Cerebellar nuclear complex (tissue), 1 donor: Measurements from ENCODE around the gene FLT3.
"Not testable (repeated sequence)": the region's sequence is repeated elsewhere in the genome, so short reads cannot be mapped to it uniquely, and the experiment has no call there.

Experiments
- DNase-seq, 2 experiments: peaks; one replicate each; lab custom pipeline; 2025; lab: John Stamatoyannopoulos, UW

Gene FLT3

DNA sequence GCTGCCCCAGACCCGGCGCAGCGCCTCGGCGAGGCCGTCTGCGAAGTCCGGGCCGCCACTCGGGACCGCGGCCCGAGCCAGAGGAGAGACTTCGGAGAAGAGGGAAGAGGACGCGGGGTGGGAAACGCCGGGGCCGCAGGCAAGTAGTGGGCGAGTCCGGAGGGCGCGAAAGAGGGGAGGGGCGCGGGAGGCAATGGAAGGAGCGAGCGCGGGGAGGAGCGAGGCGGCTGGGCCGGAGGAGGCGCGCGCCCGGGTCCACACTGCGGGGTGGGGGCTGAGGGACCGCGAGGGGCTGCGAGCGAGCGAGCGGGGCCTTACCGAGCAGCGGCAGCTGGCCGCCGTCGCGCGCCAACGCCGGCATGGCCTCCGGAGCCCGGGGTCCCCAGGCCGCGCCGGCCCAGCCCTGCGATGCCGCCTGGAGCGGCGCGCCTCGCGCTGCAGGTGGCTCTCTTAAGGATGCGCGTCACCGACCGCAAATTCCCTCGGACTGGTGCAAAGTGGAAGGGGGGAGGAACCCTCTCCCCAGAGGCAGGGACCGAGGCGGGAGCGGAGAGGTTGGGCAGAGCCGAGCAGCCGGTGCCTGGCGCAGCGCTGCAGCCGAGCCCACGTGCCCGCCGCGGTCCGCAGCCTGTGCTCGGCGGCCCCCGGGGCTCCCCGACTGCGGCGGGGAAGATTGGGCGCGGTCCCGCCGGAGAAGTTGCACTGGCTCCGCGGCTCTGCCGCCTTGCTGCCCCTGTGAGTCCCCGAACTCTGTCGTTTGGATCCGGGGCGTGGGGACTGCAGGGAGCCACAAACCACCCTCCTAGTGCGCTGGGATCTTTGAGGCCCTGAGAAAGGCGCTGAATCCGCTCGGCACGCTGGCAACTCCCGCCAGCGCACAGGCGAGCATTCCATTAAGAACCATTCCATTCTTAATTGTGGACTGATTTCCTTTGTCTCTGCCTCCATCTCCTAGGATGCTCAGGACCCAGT is at the start of gene FLT3:
TSS of gene FLT3 (minus strand) at position 427 of the 972 bp plus-strand sequence. CDS start at position 361, 66 bp downstream.
- no peak for DNase-seq

DNA sequence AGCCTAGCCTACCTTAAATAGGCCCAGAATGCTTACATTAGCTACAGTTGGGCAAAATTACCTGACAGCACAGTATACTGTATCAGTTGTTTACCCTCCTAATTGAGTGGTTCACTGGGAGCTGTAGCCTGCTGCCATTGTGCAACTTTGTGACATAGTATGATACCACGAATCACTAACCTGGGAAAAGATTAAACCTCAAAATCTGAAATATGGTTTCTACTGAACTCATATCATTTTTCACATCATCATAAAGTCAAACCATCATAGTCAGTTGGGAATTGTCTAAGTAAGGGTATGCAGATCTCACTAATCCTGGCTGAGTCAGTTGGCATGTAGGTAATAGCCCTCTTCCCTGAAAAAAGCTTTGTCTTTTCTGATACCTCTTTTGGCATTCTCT is 47.1 kb upstream of the FLT3 start:
- no peak for DNase-seq

DNA sequence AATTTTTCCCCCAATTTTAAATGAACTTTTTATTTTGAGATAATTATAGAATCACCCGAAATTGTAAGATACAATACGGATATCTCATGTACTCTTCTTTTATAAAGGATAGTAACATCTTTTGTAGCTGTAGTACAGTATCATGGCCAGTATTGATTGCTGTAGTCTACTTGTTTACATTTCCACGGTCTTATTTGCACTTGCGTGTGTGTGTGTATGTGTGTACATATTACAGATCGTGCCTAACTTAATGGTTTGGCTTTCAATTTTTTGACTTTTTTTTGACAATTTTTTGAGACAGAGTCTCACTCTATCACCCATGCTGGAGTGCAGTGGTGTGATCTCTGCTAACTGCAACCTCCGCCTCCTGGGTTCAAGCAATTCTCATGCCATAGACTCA is 44.7 kb upstream of the FLT3 start:
- no peak for DNase-seq

DNA sequence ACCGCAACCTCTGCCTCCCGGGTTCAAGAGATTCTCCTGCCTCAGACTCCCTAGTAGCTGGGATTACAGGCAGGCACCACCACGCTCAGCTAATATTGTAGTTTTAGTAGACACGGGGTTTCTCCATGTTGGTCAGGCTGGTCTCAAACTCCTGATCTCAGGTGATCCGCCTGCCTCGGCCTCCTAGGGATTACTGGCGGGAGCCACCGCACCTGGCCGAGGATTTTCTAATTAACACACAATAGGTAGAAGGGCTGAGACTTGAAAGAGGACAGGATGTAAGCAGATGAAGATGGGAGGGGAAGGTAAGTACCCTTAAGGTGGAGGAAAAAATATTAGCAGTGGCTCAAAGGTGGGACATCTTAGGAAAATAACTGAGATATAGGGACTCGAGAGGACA is 41.2 kb upstream of the FLT3 start:
- DNase-seq: not testable (repeated sequence)

DNA sequence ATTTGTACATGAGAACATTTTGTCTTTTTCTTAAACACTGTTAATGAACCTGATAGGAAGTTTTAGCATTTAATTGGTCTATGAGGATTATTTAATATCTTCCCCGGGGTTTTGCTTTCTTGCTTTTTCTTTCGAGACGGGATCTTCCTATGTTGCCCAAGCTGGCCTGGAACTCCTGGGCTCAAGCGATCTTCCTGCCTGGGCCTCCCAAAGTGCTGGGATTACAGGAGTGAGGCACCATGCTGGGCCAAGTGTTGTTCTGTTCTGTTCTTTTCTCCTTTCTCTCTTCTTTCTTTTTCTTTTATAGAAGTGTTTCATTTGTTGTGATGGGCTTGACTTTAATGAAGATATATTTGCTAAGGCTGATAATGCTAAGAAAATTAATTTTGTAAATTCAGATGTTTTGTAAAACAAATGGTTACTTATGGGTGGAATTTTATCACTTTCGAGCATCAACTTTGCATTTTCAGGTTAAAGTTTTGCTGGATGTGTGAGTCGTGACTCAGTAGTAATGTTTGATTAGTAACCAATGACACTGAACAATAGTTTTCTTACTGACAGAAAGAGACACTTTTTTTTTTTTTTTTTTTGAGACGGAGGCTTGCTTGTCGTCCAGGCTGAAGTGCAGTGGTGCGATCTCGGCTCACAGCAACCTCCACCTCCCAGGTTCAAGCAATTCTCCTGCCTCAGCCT is 40.2 kb upstream of the FLT3 start:
- DNase-seq: no peak

DNA sequence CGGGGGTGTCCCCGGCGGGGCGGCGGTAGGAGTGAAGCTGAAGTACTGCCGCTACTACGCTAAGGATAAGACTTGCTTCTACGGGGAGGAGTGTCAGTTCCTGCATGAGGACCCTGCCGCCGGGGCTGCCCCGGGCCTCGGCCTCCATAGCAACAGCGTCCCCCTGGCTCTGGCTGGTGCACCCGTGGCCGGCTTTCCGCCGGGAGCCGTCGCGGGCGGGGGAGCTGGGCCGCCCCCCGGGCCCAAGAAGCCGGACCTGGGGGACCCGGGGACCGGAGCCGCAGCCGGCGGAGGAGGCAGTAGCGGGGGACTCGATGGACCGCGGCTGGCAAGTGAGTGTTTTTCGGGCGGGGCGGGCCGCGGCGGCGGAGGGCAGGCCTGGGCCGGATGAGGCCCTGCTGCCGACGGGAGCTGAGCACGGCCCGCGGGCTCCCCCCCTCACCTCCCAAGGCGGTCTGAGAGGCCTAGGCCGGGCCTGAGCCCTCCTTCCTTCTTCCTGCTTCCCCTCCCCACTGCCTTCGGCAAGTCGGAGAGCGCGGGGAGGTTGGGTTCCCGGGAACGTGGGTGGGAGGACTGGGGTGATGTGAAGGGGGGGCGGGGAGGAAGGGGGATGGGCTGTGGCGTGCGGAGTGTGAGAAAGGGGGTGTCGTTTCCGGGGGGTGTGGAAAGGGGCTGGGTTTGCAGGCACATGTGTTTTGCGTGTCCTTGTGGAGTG is 38.5 kb upstream of the FLT3 start:
- no peak for DNase-seq

DNA sequence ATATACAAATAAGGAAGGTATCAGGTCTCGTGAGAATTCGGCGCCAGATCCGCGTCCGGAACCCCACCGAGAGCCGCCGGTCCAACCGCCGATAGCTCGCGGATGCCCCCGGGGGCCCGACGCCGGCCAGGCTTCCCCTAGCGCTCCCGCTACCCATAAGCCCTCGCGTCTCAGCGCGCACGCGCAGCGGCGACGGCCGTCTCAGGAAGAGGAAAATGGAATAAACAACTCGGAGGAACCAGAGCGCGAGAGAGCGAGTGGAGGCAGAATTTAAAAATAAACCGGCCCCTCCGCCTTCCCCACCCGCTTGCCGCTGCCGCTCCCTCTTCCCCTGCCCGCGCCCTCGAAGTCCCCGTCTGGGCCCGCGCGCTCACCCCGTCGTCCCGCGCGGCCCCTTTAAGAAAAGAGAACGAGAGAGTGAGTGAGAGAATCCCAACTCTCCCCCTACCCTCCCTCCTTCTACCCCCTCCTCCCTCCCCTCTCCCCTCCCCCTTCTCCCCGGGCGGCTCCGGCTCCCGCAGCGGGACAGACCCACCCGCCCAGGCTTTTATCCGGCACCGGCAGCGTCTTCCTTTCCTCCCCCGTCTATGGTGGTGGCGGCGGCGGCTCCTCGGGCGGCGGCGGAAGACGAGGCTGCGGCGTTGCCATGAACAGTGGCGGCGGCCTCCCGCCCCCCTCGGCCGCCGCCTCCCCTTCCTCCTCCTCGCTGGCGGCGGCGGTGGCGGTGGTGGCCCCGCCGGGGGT is 37.8 kb upstream of the FLT3 start, which contains the start of gene PAN3:
TSS of gene PAN3 (plus strand) at position 534 of the 744 bp plus-strand sequence. CDS start at position 647, 113 bp downstream.
- peak in 1 of 2 experiments; percentile 30 for DNase-seq

DNA sequence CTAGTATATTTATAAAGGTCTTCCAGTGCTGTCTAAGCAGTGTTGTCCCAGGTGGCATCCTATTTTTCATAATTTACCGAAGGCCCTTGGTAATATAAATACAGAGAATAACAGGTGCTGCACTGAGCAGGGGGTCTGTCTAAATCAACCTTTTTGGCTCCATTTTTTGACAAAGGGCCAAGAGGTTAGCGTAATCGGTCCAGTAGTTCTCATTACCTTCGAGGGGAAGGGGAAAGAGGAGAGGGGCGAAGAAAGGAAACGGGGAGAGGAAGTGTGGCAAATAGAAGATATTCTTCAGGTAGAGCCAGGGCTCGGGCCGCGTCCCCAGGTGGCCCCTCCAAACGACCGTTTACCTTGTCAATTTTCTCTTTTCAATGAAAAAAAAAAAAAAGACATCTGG is 37.2 kb upstream of the FLT3 start:
- DNase-seq: peak; percentile 46 to 72

DNA sequence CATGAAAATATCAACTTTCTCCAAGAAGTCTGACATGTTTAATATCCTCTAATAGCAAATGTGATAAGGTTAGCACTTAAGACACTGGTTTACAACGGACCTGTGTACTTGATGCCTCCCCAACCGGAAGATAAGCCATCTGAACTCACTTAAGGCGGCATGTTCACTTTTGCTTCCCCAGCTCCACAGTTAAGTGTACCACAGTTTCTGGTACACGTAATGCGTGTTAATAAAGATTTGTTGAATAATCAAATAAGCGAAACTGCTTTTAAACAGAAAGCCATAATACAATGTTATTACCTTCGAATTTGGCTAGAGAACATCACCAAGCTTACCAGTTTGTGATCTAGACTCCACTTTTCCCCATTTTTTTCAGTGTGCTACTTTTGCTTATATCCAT is 36.5 kb upstream of the FLT3 start:
- DNase-seq: peak in 1 of 2 experiments; percentile 14

DNA sequence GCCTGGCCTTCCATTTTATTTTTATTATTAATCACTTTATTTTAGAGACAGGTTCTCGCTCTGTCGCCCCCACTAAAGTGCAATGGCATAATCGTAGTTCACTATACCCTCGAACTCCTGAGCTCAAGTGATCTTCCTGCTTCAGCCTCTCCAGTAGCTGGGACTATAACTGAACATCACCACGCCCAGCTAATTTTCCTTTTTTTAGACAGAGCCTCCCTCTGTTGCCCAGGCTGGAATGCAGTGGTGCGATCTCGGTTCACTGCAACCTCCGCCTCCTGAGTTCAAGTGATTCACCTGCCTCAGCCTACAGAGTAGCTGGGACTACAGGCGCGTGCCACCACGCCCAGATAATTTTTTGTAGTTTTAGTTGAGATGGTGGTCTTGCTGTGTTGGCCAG is 31.3 kb upstream of the FLT3 start:
- DNase-seq: no peak

DNA sequence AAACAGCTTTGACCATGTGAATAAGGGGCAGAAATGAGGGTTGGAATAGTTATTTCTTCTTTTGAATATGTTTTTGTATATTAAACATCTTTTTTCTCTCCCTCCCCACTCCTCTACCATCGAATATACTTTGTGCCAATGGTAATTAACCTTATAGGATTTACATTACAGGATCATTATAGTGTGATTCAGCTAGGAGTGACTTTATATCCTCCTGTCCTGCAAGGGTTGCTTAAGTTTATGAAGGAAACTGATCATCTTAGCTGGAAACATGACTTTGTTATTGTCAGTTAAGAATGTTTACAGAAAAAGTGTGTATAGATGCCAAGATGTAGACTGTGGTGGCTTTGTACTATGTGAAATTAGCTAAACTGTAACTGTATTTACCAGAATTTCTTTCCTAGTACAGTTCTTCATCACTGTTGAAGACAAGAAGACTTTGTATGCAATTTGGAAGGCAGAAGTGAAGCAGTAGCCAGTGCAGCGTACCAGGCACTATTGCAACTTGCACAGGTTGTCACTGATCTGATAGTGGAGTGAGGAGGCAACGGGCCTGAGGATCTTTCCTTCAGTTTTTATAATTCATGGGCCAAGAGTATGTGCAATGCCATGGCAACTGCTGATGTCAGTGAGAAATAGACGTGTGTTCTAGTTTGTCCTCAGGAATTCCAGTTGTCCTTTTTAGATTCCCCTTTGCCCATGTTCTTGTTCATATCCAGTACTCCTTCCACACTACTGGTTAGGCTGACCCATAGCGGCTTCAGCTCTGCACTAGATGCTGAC is 29.7 kb upstream of the FLT3 start:
- DNase-seq: no peak

DNA sequence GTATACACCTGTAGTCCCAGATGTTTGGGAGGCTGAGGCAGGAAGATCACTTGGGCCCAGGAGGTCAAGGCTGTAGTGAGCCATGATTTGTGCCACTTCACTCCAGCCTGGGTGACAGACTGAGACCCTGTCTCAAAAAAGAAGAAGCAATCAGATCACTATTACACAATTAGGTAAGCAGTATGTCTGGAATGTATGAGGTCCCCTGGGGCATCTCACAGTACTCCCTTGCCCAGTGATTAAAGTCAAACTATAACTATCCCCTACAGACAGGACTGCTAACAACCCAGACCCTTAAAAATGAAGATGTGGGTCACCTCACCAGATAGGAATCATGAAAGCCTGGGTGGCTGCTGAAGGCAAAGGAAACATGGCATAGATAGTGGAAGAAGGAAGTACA is 28.6 kb upstream of the FLT3 start:
- no peak for DNase-seq

DNA sequence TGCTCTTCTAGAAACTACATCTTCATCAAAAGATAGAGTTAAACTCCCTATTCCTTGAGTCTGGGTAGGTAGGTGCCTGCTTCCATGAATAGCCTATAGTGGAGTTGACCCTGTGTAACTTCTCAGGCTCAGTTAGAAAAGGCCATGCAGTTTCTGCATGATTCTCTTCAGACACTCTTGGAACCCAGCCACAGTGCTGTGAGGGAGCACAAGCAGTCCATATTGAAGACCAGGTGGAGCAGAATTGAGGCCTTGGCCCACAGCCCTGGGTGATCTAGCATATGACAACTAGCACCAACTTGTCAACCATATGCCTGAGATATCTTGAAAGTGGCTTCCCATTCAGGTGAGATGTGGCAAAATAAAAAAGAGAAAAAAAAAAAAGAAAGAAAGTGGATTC is 27.7 kb upstream of the FLT3 start:
- peak; percentile 92 to 95 for DNase-seq

DNA sequence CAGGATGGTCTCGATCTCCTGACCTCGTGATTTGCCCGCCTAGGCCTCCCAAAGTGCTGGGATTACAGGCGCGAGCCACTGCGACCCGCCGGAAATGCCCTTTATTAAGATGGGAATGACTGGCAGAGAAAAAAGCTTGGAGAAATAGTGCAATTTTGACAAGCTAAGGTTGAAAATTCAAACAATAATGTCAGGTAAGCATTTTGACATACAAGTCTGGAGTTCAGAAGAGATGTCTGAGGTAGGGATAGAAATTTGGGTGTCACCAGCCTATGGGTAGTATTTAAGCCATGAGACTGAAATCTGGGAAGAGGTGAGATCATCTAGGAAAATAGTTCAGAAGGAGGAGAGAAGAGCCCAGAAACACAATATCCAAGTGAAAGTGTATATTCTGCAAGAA is 20.8 kb upstream of the FLT3 start:
- no peak for DNase-seq

DNA sequence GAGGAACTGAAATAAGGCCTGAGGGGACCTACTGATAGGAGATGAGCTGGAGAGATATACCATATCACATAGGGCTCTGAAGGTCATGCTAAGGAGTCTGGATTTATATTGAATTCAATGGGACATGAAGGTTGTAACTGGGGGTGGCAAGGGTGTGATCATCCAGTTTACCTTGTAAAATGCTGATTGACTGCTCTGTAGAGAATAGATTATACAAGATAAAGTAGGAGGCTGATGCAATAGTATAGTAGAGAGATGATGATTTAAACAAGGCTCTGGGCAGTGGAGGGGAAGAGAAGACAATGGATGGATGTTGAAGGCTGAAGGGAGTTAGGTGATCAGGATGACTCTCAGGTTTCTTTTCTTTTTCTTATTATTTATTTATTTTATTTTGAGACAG is 19.9 kb upstream of the FLT3 start:
- DNase-seq: no peak

DNA sequence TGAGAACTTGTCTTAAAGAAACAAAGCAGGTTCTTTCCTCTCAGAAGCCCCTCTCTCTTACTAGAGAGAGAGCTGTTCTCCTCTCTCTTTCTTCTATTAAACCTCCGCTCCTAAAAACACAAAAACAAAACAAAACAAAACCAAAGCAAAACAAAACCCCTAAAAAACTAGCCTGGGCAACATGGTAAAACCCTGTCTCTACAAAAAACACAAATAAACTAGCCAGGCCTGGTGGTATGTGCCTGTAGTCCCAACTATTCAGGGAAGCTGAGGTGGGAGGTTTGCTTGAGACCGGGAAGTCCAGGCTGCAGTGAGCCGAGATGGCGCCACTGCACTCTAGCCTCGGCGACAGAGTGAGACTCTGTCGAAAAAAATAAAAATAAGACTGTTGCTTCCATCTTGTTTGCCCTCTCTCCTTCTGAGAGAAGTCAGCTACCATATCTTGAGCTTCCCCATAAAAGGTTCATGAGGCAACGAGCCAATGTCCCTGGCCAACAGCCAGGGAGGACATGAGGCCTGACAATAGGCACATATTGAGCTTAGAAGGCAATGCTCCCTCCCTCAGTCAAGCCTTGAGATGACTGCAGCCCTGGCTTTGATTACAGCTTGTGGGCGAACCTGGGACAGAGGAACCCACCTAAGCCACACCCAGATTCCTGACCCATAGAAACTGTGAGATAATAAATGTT is 17.5 kb upstream of the FLT3 start:
- DNase-seq: peak in 1 of 2 experiments; percentile 64

DNA sequence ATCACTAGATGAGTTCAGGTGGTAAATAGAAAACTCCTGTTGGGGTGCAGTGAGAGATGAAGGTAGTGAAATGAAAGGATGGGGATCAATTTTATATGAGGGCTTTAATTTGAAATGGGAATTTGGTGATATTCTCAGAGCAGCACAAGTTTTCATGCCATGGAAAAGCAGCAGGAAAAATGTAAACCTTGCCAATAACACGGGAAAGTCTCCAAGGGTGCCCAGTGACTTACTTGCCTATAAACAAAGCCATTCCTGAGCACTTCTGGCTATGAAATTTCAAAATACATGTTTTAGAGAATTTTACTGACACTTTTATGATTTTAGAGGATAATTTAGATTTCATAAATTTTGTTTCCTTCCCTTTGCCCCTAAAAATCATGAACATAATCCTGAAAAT is 16.4 kb upstream of the FLT3 start:
- no peak for DNase-seq

DNA sequence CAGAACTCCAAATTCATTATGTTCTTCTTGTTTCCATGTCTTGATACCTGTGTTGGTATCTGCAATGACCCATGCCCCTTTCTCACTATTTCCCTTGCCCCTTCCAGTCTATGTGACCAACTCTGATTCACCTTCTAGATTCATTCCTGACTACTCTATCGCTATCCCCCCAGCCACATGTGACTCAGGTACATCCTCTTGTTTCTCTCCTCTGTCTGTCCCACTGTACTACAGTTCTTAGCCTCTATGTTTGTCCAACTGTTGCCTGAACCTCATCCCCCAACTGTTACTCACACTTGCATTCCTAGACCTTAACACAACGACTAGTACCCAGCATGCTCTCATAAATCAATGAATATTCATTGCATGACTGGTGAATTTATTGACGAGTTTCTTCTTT is 10.0 kb upstream of the FLT3 start:
- no peak for DNase-seq

DNA sequence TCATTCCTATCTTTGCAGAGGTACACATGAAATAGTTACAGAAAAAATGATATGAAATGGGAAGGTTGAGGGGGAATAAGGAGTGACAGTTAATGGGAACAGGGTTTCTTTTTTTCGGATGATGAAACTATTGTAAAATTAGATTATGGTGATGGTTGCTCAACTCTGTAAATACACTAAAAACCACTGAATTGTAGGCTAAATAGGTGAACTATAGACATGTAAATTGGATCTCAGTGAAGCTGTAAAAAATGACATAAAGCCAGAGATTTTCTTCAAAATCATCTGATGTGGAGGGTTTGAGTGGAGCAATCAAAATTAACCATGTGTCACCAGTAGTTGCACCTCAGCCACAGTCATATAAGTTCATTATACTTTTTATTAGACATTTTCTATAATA is 6.6 kb upstream of the FLT3 start:
- no peak for DNase-seq

DNA sequence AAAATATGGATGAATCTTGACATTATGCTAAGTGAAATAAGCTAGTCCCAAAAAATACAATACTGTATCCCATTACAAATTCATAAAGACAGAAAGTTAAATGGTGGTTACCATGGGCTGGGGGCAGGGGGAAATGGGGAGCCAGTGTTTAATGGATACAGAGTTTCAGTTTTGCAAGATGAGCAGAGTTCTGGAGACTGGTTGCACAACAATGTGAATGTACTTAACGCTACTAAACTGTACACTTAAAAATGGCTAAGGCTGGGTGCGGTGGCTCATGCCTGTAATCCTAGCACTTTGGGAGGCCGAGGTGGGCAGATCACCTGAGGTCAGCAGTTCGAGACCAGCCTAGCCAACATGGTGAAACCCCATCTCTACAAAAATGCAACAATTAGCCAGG is 1.5 kb upstream of the FLT3 start:
- not testable (repeated sequence) for DNase-seq
